K562 (cell line): ENCODE results near the gene THAP2. TPM values are rescaled to one million over a fixed set of nuclear protein-coding genes. Genes with fewer than 3 reads are reported as not detected.

Experiments used
- ATF6 ChIP-seq: sonication (generic); formaldehyde crosslinking; IDR thresholded peaks from 2 replicates; pipeline ENCODE4 v1.4.0; 2020; ENCODE audit warnings: mild to moderate bottlenecking, missing genetic modification reagents
- CBX2 ChIP-seq: fragments of 200-600 bp; sonication (generic); IDR thresholded peaks from one replicate; pipeline ENCODE4 v1.6.1; 2012; ENCODE audit warnings: mild to moderate bottlenecking, low read length, inconsistent platforms; ENCODE audit not compliant: insufficient read depth, poor library complexity, severe bottlenecking
- E4F1 ChIP-seq: fragments of 250-450 bp; sonication (Bioruptor Pico); IDR thresholded peaks from 2 replicates; pipeline ENCODE4 v1.5.0; 2021; ENCODE audit warnings: mild to moderate bottlenecking, borderline replicate concordance
- GTF2F1 ChIP-seq: IDR thresholded peaks from 2 replicates; pipeline ENCODE4 v1.6.1; 2011; ENCODE audit warnings: low read depth, low read length, improper control_type of control experiment
- JUNB ChIP-seq: fragments of 450-650 bp; formaldehyde crosslinking; conservative IDR thresholded peaks from 2 replicates; pipeline ENCODE4 v1.4.0; 2020; ENCODE audit warnings: mild to moderate bottlenecking
- KHSRP ChIP-seq: fragments of 450-650 bp; IDR thresholded peaks from 2 replicates; pipeline ENCODE4 v1.6.1; 2017
- MEIS2 ChIP-seq: fragments of 450-650 bp; IDR thresholded peaks from 2 replicates; pipeline ENCODE4 v1.6.1; 2014; ENCODE audit warnings: mild to moderate bottlenecking; ENCODE audit not compliant: partially characterized antibody
- MTA1 ChIP-seq: fragments of 450-650 bp; IDR thresholded peaks from 2 replicates; pipeline ENCODE4 v1.6.1; 2017; ENCODE audit warnings: borderline replicate concordance
- NEUROD1 ChIP-seq: fragments of 150-350 bp; IDR thresholded peaks from 2 replicates; pipeline ENCODE4 v1.6.1; 2014; ENCODE audit warnings: borderline replicate concordance, low read length, low read depth; ENCODE audit not compliant: partially characterized antibody
- SIN3A ChIP-seq, 2 experiments: fragments of 150-350 bp in 1 of 2; IDR thresholded peaks; 2 replicates each; pipeline ENCODE4 v1.6.1; 2011 to 2016; ENCODE audit warnings: borderline replicate concordance in 2 of 2, low read depth in 2 of 2, low read length in 2 of 2, mild to moderate bottlenecking in 2 of 2, moderate library complexity in 2 of 2; ENCODE audit not compliant: control insufficient read depth in 1 of 2
- SPI1 ChIP-seq: IDR thresholded peaks from 2 replicates; pipeline ENCODE4 v1.6.1; 2011; ENCODE audit warnings: low read depth, low read length, control low read depth, borderline replicate concordance
- TAF15 ChIP-seq: fragments of 200-400 bp; formaldehyde crosslinking; IDR thresholded peaks from 2 replicates; pipeline ENCODE4 v1.6.1; 2017; ENCODE audit warnings: mild to moderate bottlenecking, low read depth, low read length, moderate library complexity
- TAL1 ChIP-seq: fragments of 450-650 bp; IDR thresholded peaks from 2 replicates; pipeline ENCODE4 v1.6.1; 2016; ENCODE audit warnings: mild to moderate bottlenecking
- ZNF407 ChIP-seq: fragments of 450-650 bp; IDR thresholded peaks from 2 replicates; pipeline ENCODE4 v1.6.1; 2016; ENCODE audit warnings: low read depth
- polyA plus RNA-seq, 8 experiments: library from polyadenylated mRNA; depleted of rRNA in 4 of 8; stranded (reverse) in 5 of 8; unstranded in 3 of 8; fragments of >200 nt; fragmentation: Nextera tagmentation in 2 of 8; fragmentation: Illumina TruSeq in 1 of 8; extraction: Ambion mirVana in 2 of 8; extraction: Trizol in 1 of 8; gene quantifications; 2 replicates each; pipeline versions ENCODE4 v1.2.1 to v1.2.3, GENCODE V29; 2011 to 2014; ENCODE audit warnings: inconsistent platforms in 1 of 8, missing spikeins in 1 of 8
- total RNA-seq, 7 experiments: library from RNA; depleted of rRNA in 6 of 7; stranded (reverse); fragments of >200 nt in 6 of 7; fragmentation: Illumina TruSeq in 2 of 7; extraction: Trizol in 2 of 7; gene quantifications; 2 replicates each; pipeline versions ENCODE4 v1.2.1 to v1.2.3, GENCODE V29; 2011 to 2021; ENCODE audit warnings: low replicate concordance in 1 of 7

THAP2 gene
- total and polyA plus RNA-seq, 9 of the 15 experiments (the other 6 are each of a cell fraction or from before 2014, with no cell fraction given) = 1.8 to 18.9 (median 7.3) TPM

- TF ChIP-seq ZNF407 = peak; percentile 74
- TF ChIP-seq SPI1 = 0 out of 2 replicates have a peak, but pooled peaks have one; percentile 22
- TF ChIP-seq NEUROD1 = no peak
- no peak for TF ChIP-seq TAL1
- no peak for TF ChIP-seq GTF2F1
- TF ChIP-seq MEIS2 = no peak
- TF ChIP-seq E4F1 (CRISPR knock-in tag) = no peak
- TF ChIP-seq ATF6 = peak; percentile 87; the same call in 1 of the 2 replicates
- TF ChIP-seq MTA1 = no peak
- no peak for TF ChIP-seq KHSRP
- TF ChIP-seq SIN3A (IDR thresholded peaks at IDR 0.05; ENCODE audit: borderline replicate concordance in 2 of 2, control insufficient read depth in 1 of 2, low read depth in 2 of 2, low read length in 2 of 2) = peak in 1 of 2 experiments; percentile 41; a peak in 2 of 4 replicates
- no peak for TF ChIP-seq TAF15
- no peak for TF ChIP-seq JUNB
- TF ChIP-seq CBX2 = no peak
Measured at GRCh38 chr12:71662849-71663560, 1.1 kb upstream of the THAP2 start (continued).
